Neuronal stem cell (in vitro differentiated cells): ENCODE data around the gene TBCC.

Experiments
- DNase-seq: peaks from one replicate; pipeline ENCODE4 v3.0.0-alpha.2; 2013; ENCODE audit warnings: low spot score
- H2AFZ ChIP-seq: one replicate; pipeline ENCODE4 v1.6.1; 2013; ENCODE audit warnings: mild to moderate bottlenecking, low read length, inconsistent platforms
- H2AK5ac ChIP-seq: 2 replicates; pipeline ENCODE4 v1.6.1; 2013; ENCODE audit warnings: low read depth, mild to moderate bottlenecking, inconsistent platforms, low read length, moderate library complexity, mixed read lengths
- H2BK120ac ChIP-seq: 2 replicates; pipeline ENCODE4 v1.6.1; 2013; ENCODE audit warnings: low read depth, mild to moderate bottlenecking, inconsistent platforms, low read length, moderate library complexity, mixed read lengths
- H2BK12ac ChIP-seq: one replicate; pipeline ENCODE4 v1.6.1; 2013; ENCODE audit warnings: low read length, inconsistent platforms
- H2BK15ac ChIP-seq: 2 replicates; pipeline ENCODE4 v1.6.1; 2013; ENCODE audit warnings: mild to moderate bottlenecking, low read length, inconsistent platforms, mixed read lengths
- H2BK5ac ChIP-seq: one replicate; pipeline ENCODE4 v1.6.1; 2013; ENCODE audit warnings: inconsistent platforms, mild to moderate bottlenecking, low read length, moderate library complexity
- H3K14ac ChIP-seq: one replicate; pipeline ENCODE4 v1.6.1; 2013; ENCODE audit warnings: low read length, inconsistent platforms
- H3K18ac ChIP-seq: 2 replicates; pipeline ENCODE4 v1.6.1; 2013; ENCODE audit warnings: low read length, inconsistent platforms
- H3K23ac ChIP-seq: 2 replicates; pipeline ENCODE4 v1.6.1; 2013; ENCODE audit warnings: low read depth, mild to moderate bottlenecking, mixed read lengths, low read length, inconsistent platforms; ENCODE audit not compliant: poor library complexity
- H3K27ac ChIP-seq: replicated peaks from 3 replicates; pipeline ENCODE4 v1.5.1; 2013; ENCODE audit warnings: low read length, inconsistent platforms
- H3K27me3 ChIP-seq, 3 experiments: 2 replicates each; pipeline ENCODE4 v1.6.1; 2013; ENCODE audit warnings: low read length in 3 of 3, mild to moderate bottlenecking in 2 of 3, inconsistent platforms in 1 of 3, low read depth in 1 of 3, mixed read lengths in 1 of 3, moderate library complexity in 1 of 3; ENCODE audit not compliant: control insufficient read depth in 3 of 3, insufficient read depth in 3 of 3
- H3K36me3 ChIP-seq, 2 donors: replicated peaks in 1 of 2; 2 replicates each; pipeline ENCODE4 v1.6.1; 2013; ENCODE audit warnings: low read length in 2 of 2; ENCODE audit not compliant: control insufficient read depth in 2 of 2, insufficient read depth in 2 of 2
- H3K4ac ChIP-seq: 2 replicates; pipeline ENCODE4 v1.6.1; 2013; ENCODE audit warnings: inconsistent platforms, mild to moderate bottlenecking, low read length, moderate library complexity
- H3K4me1 ChIP-seq, 2 donors: 1 replicate in 1 of 2; 2 replicates in 1 of 2; pipeline ENCODE4 v1.6.1; 2013; ENCODE audit warnings: low read length in 2 of 2, low read depth in 1 of 2; ENCODE audit not compliant: control insufficient read depth in 2 of 2, insufficient read depth in 1 of 2
- H3K4me2 ChIP-seq: one replicate; pipeline ENCODE4 v1.6.1; 2013; ENCODE audit warnings: mild to moderate bottlenecking, low read length, inconsistent platforms; ENCODE audit not compliant: insufficient read depth, poor library complexity, severe bottlenecking
- H3K4me3 ChIP-seq, 2 donors: 2 replicates each; pipeline ENCODE4 v1.5.1; 2013; ENCODE audit warnings: low read length in 2 of 2, mild to moderate bottlenecking in 2 of 2, inconsistent platforms in 1 of 2, moderate library complexity in 1 of 2
- H3K79me1 ChIP-seq: one replicate; pipeline ENCODE4 v1.6.1; 2013; ENCODE audit warnings: low read depth, mild to moderate bottlenecking, inconsistent platforms, low read length, moderate library complexity
- H3K9ac ChIP-seq: one replicate; pipeline ENCODE4 v1.6.1; 2013; ENCODE audit warnings: mild to moderate bottlenecking, low read depth, low read length, inconsistent platforms; ENCODE audit not compliant: poor library complexity
- H3K9me3 ChIP-seq, 2 donors: replicated peaks in 1 of 2; 2 replicates each; pipeline versions ENCODE3 to v1.6.1; 2013; ENCODE audit warnings: low read length in 2 of 2, mild to moderate bottlenecking in 2 of 2, inconsistent platforms in 1 of 2, low read depth in 1 of 2, mixed read lengths in 1 of 2, moderate library complexity in 1 of 2; ENCODE audit not compliant: control insufficient read depth in 2 of 2, insufficient read depth in 1 of 2
- H4K8ac ChIP-seq: one replicate; pipeline ENCODE4 v1.6.1; 2013; ENCODE audit warnings: low read depth, mild to moderate bottlenecking, inconsistent platforms, low read length, moderate library complexity
- H4K91ac ChIP-seq: one replicate; pipeline ENCODE4 v1.6.1; 2013; ENCODE audit warnings: low read length, low read depth, mild to moderate bottlenecking, inconsistent platforms; ENCODE audit not compliant: poor library complexity
- WGBS, 2 donors: extraction: QIAGEN DNeasy Blood & Tissue Kit; methylation state at CpG; one replicate each; pipeline ENCODE4 v1.1.7; 2013; ENCODE audit warnings: missing lambda C conversion rate in 2 of 2, mixed read lengths in 1 of 2; ENCODE audit not compliant: insufficient read length in 2 of 2, insufficient replicate concordance in 1 of 2; ENCODE audit errors: extremely low coverage in 2 of 2; 5-methylcytosine and 5-hydroxymethylcytosine counted together

The TBCC gene

DNA sequence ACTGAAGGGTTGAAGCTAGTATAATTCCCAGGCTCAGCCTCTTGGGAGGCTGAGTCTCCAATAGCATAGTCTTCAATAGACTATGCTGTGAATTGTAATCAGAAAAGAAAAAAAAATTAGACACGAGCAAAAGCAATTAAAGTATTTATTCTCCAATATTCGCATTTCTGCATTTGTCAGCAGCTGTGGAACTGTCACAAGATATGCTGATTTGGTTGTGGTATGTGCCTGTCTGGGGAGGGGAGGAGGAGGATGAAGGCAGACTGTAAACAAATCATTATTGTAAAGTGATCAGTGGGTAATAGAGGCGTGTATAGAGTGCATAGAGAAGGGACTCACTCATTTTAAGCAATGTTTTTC, 25.8 kb upstream of the TBCC start:
- Histone ChIP-seq H3K4me3 (no peak overlapping the region), H3K23ac (no peak overlapping the region), H3K9ac (no peak overlapping the region), H2BK5ac (no peak overlapping the region), H4K8ac (no peak overlapping the region), H2BK120ac (no peak overlapping the region), H3K4me2 (no peak overlapping the region), H3K36me3 (no peaks in the 10 kb centered on the region), H3K27me3 (no peaks in the 10 kb centered on the region), H2AFZ (no peak overlapping the region), H3K14ac (no peak overlapping the region), H3K27ac (no peak overlapping the region), H3K18ac (no peak overlapping the region), H2BK15ac (no peak overlapping the region), H3K4me1 (peaks cover 0 to 3% of the 10 kb centered on the region in 2 donors), H2AK5ac (no peak overlapping the region), H3K9me3 (no peaks in the 10 kb centered on the region), H4K91ac (no peak overlapping the region), H3K4ac (no peak overlapping the region), H2BK12ac (no peak overlapping the region), H3K79me1 (no peaks in the 10 kb centered on the region)
- WGBS, 2 donors = no CpG with 5 or more reads among the region's 3 CpGs
- DNase-seq = no peak

- no CpG with 5 or more reads among the region's 2 CpGs for WGBS, 2 donors
- no peak overlapping the region for H3K9ac ChIP-seq
- H3K18ac ChIP-seq = peak overlapping the region; percentile 59
- peaks cover 0 to 3% of the 10 kb centered on the region in 2 donors for H3K4me1 ChIP-seq
- H4K91ac ChIP-seq = no peak overlapping the region
- H2BK120ac ChIP-seq = no peak overlapping the region
- no peak overlapping the region for H2BK5ac ChIP-seq
- H3K27me3 ChIP-seq = no peaks in the 10 kb centered on the region
- H2BK12ac ChIP-seq = no peak overlapping the region
- H4K8ac ChIP-seq = no peak overlapping the region
- H3K36me3 ChIP-seq = no peaks in the 10 kb centered on the region
- H3K4me2 ChIP-seq = no peak overlapping the region
- no peak overlapping the region for H2BK15ac ChIP-seq
- DNase-seq = no peak
- H3K27ac ChIP-seq = no peak overlapping the region
- H3K4me3 ChIP-seq = no peak overlapping the region
- H3K9me3 ChIP-seq = no peaks in the 10 kb centered on the region
- H2AFZ ChIP-seq = no peak overlapping the region
- H3K79me1 ChIP-seq = no peaks in the 10 kb centered on the region
- H3K23ac ChIP-seq = no peak overlapping the region
- H3K4ac ChIP-seq = no peak overlapping the region
- H3K14ac ChIP-seq = no peak overlapping the region
- H2AK5ac ChIP-seq = no peak overlapping the region
These were observed 23.9 kb upstream of the TBCC start for GRCh38 chr6:42769836-42770235.

GRCh38 chr6:42769051-42769450, 23.1 kb upstream of the TBCC start:
- Histone ChIP-seq H2AFZ (no peak overlapping the region), H3K9ac (no peak overlapping the region), H2BK12ac (no peak overlapping the region), H3K4me3 (no peak overlapping the region), H2BK15ac (no peak overlapping the region), H3K18ac (no peak overlapping the region), H3K4me2 (no peak overlapping the region), H3K4me1 (peaks cover 0 to 3% of the 10 kb centered on the region in 2 donors), H3K36me3 (no peaks in the 10 kb centered on the region), H2AK5ac (no peak overlapping the region), H3K4ac (no peak overlapping the region), H3K27ac (no peak overlapping the region), H4K8ac (no peak overlapping the region), H4K91ac (no peak overlapping the region), H2BK5ac (no peak overlapping the region), H3K27me3 (no peaks in the 10 kb centered on the region), H2BK120ac (no peak overlapping the region), H3K79me1 (no peaks in the 10 kb centered on the region), H3K9me3 (no peaks in the 10 kb centered on the region), H3K23ac (no peak overlapping the region), H3K14ac (no peak overlapping the region)
- WGBS, 2 donors = no CpG with 5 or more reads among the region's 4 CpGs
- DNase-seq = no peak

DNA sequence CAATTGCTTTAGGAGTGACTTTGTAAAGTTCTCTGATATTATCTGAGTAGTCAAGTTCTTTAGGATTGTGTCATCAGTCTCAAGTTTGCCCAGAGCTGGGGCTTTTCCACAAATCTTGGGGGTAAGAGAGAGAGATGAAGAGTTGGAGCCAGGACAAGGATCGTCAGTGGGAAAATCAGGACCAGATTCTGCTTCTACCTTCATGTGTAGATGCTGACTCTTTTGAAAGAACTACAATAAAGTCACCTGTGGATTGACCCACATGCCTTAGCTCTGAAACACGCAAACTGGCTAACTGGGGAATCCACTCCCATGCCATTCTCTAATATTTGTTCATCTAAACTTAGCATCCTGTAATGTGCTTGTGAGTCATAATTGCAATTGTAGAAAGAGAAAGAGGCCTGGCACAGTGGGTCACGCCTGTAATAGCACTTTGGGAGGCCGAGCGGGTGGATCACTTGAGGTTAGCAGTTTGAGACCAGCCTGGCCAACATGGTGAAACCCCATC, 20.3 kb upstream of the TBCC start:
- Histone ChIP-seq H4K8ac (no peak overlapping the region), H3K9ac (no peak overlapping the region), H3K27me3 (no peaks in the 10 kb centered on the region), H3K27ac (no peak overlapping the region), H3K4me2 (no peak overlapping the region), H3K9me3 (no peaks in the 10 kb centered on the region), H2AK5ac (no peak overlapping the region), H2BK12ac (no peak overlapping the region), H3K4me1 (peaks cover 3 to 7% of the 10 kb centered on the region in 2 donors), H3K23ac (no peak overlapping the region), H2BK5ac (no peak overlapping the region), H3K4ac (no peak overlapping the region), H3K79me1 (no peaks in the 10 kb centered on the region), H3K4me3 (no peak overlapping the region), H2AFZ (no peak overlapping the region), H2BK120ac (no peak overlapping the region), H4K91ac (no peak overlapping the region), H3K14ac (no peak overlapping the region), H3K18ac (no peak overlapping the region), H2BK15ac (no peak overlapping the region), H3K36me3 (no peaks in the 10 kb centered on the region)
- WGBS, 2 donors = no CpG with 5 or more reads among the region's 5 CpGs
- DNase-seq = no peak
